ENCODE data around the gene TSPAN12.

The TSPAN12 gene

GRCh38 chr7:120825576-120825975 lies 32.4 kb downstream of the TSPAN12 start:
- Histone ChIP-seq H3K36me3 (ENCODE audit: control insufficient read depth, insufficient read depth, low read length) (no peaks in the 10 kb centered on the region), H3K27me3 (ENCODE audit: control insufficient read depth, insufficient read depth, low read length) (no peaks in the 10 kb centered on the region), H3K4me1 (ENCODE audit: control insufficient read depth, insufficient read depth, low read length) (peaks cover 23% of the 10 kb centered on the region), H3K4me3 (ENCODE audit: low read depth, low read length) (no peak overlapping the region), H3K9ac (ENCODE audit: low read depth, low read length) (no peak overlapping the region), H3K9me3 (ENCODE audit: control insufficient read depth, insufficient read depth, low read length) (no peaks in the 10 kb centered on the region), H3K27ac (ENCODE audit: low read depth, low read length) (no peak overlapping the region)

- H3K9ac ChIP-seq (ENCODE audit: low read depth, low read length): no peak overlapping the region
- peaks cover 24% of the 10 kb centered on the region for H3K4me1 ChIP-seq (ENCODE audit: control insufficient read depth, insufficient read depth, low read length)
- no peak overlapping the region for H3K27ac ChIP-seq (ENCODE audit: low read depth, low read length)
Observed at GRCh38 chr7:120825152-120825551, 32.8 kb downstream of the TSPAN12 start.

DNA sequence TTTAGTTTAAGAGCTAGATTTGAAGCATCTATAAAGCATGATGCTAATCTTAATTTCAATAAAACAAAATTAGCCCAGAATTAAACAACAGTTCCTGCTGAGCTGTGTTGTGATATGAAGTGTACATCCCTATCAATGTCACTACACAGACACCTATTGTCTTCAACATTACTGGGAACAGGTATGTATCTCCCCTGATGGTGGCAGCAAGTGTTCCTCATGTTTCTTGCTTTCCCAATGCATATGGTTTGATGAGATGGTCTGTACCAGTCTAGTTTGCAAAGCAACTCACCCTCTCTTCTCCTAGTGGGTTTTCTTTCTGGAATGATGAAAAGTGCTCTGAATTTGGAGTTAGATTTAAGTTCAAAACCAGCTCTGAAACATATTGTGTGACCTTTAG lies 38.1 kb downstream of the TSPAN12 start:
- no peaks in the 10 kb centered on the region for H3K9me3 ChIP-seq (ENCODE audit: control insufficient read depth, insufficient read depth, low read length)
- H3K9ac ChIP-seq (ENCODE audit: low read depth, low read length): no peak overlapping the region
- no peaks in the 10 kb centered on the region for H3K36me3 ChIP-seq (ENCODE audit: control insufficient read depth, insufficient read depth, low read length)
- H3K4me1 ChIP-seq (ENCODE audit: control insufficient read depth, insufficient read depth, low read length): peaks cover 13% of the 10 kb centered on the region; the same call in 1 of the 2 replicates
- H3K4me3 ChIP-seq (ENCODE audit: low read depth, low read length): no peak overlapping the region
- H3K27me3 ChIP-seq (ENCODE audit: control insufficient read depth, insufficient read depth, low read length): no peaks in the 10 kb centered on the region
- no peak overlapping the region for H3K27ac ChIP-seq (ENCODE audit: low read depth, low read length)

More at GRCh38 chr7:120825152-120825551, 32.8 kb downstream of the TSPAN12 start:
- Histone ChIP-seq H3K4me3 (ENCODE audit: low read depth, low read length) (no peak overlapping the region), H3K36me3 (ENCODE audit: control insufficient read depth, insufficient read depth, low read length) (no peaks in the 10 kb centered on the region), H3K27me3 (ENCODE audit: control insufficient read depth, insufficient read depth, low read length) (no peaks in the 10 kb centered on the region), H3K9me3 (ENCODE audit: control insufficient read depth, insufficient read depth, low read length) (no peaks in the 10 kb centered on the region)

- no peak overlapping the region for H3K9ac ChIP-seq (ENCODE audit: low read depth, low read length)
- H3K4me3 ChIP-seq (ENCODE audit: low read depth, low read length): no peak overlapping the region
- no peaks in the 10 kb centered on the region for H3K27me3 ChIP-seq (ENCODE audit: control insufficient read depth, insufficient read depth, low read length)
- no peaks in the 10 kb centered on the region; the same call in 1 of the 2 replicates for H3K36me3 ChIP-seq (ENCODE audit: control insufficient read depth, insufficient read depth, low read length)
- H3K4me1 ChIP-seq (ENCODE audit: control insufficient read depth, insufficient read depth, low read length): peaks cover 13% of the 10 kb centered on the region; the same call in 1 of the 2 replicates
- H3K9me3 ChIP-seq (ENCODE audit: control insufficient read depth, insufficient read depth, low read length): no peaks in the 10 kb centered on the region
- H3K27ac ChIP-seq (ENCODE audit: low read depth, low read length): no peak overlapping the region
Observed at GRCh38 chr7:120817851-120818250, 40.1 kb downstream of the TSPAN12 start.

DNA sequence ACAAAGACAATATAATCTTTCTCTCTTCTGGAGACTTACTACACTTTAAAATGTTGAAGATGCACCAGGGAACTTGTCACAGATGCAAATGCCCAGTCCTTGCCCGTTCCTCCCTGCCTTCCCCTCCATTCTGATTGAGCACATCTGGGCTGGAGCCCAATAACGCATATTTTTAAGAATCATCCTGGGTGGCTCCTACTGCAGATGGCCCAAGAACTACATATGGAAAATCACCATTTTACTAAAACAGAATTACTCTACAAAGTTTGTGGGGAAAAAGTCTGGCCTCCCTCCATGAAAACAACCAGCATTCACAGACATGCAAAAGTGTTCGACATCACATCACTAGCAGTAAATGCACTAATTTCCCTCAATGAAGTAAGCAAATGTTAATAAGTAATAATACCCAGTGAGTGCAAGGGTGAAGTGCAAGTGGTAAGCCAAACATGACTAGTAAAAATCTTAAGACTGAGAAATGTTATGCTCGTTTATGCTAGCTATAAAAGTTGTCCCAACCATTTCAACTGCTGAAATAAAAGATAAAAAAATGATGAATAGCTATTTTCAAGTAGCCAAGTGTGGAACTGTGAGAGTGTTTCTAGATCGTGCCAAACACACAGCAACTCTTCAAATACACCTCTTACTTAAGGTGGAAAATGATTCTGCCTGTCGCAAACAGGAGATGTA lies 43.5 kb downstream of the TSPAN12 start:
- H3K9me3 ChIP-seq (ENCODE audit: control insufficient read depth, insufficient read depth, low read length): no peaks in the 10 kb centered on the region
- H3K36me3 ChIP-seq (ENCODE audit: control insufficient read depth, insufficient read depth, low read length): no peaks in the 10 kb centered on the region; the same call in 1 of the 2 replicates
- H3K9ac ChIP-seq (ENCODE audit: low read depth, low read length): no peak overlapping the region

DNA sequence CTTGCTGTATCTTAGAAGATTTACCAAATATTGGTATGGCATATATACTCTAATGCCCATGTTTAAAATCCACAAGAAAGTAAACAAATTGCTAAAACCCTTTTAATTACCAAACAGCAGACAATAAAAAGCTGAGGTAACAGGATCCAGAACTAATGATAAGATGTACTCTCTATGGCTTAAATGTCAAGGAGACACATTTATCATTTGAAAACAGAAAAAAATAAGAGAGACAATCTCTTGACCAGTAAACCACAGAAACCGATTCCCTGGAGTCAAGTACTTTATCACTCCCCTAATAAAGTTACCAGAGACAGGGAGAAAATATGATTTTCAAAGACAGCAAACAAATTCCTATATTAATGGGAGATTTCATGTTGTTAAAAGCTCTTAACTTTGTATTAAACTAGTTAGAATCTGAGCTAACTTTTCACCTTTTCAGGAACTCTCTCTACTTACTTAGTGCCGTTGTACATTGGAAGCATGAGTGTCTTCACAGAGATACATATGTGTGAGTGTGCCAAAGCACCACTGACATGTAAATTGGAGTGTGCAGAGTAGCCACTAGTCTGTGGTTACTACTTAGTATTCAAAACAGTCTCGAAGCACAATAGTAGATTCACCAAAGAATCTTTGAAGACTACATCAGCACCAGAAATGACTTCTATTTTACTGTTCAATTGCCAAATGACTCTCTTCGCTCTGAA lies 44.2 kb downstream of the TSPAN12 start:
- H3K9me3 ChIP-seq (ENCODE audit: control insufficient read depth, insufficient read depth, low read length): no peaks in the 10 kb centered on the region
- H3K4me1 ChIP-seq (ENCODE audit: control insufficient read depth, insufficient read depth, low read length): peaks cover 9% of the 10 kb centered on the region; the same call in 1 of the 2 replicates
- H3K36me3 ChIP-seq (ENCODE audit: control insufficient read depth, insufficient read depth, low read length): no peaks in the 10 kb centered on the region; the same call in 1 of the 2 replicates
- H3K27ac ChIP-seq (ENCODE audit: low read depth, low read length): no peak overlapping the region
- no peak overlapping the region for H3K9ac ChIP-seq (ENCODE audit: low read depth, low read length)
- no peaks in the 10 kb centered on the region for H3K27me3 ChIP-seq (ENCODE audit: control insufficient read depth, insufficient read depth, low read length)
- no peak overlapping the region for H3K4me3 ChIP-seq (ENCODE audit: low read depth, low read length)

More for the DNA sequence above, 43.5 kb downstream of the TSPAN12 start:
- Histone ChIP-seq H3K27me3 (ENCODE audit: control insufficient read depth, insufficient read depth, low read length) (no peaks in the 10 kb centered on the region), H3K4me1 (ENCODE audit: control insufficient read depth, insufficient read depth, low read length) (peaks cover 9% of the 10 kb centered on the region; the same call in 1 of the 2 replicates), H3K4me3 (ENCODE audit: low read depth, low read length) (no peak overlapping the region), H3K27ac (ENCODE audit: low read depth, low read length) (no peak overlapping the region)

DNA sequence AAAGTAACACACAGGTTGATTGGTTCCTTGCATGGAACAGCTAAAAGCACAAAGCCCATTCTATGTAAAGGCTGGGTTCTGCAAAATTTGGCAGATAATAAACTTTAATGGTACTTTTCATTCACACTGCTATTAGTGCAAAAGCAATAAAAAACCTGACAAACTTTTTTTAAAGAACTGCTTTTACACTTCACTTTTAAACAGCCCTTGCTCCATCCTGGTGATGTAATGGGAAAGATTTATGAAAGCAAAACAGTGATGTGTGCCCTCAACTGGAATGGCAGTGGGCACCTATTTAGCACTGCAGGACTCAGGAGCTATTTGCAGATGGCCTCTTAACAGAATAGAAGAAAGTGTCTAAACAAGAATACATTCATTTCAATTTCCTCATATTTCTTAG lies 44.9 kb downstream of the TSPAN12 start:
- peaks cover 8% of the 10 kb centered on the region; the same call in 1 of the 2 replicates for H3K4me1 ChIP-seq (ENCODE audit: control insufficient read depth, insufficient read depth, low read length)
- no peak overlapping the region for H3K4me3 ChIP-seq (ENCODE audit: low read depth, low read length)
- no peaks in the 10 kb centered on the region for H3K9me3 ChIP-seq (ENCODE audit: control insufficient read depth, insufficient read depth, low read length)
- no peak overlapping the region for H3K27ac ChIP-seq (ENCODE audit: low read depth, low read length)
- H3K36me3 ChIP-seq (ENCODE audit: control insufficient read depth, insufficient read depth, low read length): no peaks in the 10 kb centered on the region; the same call in 1 of the 2 replicates
- no peak overlapping the region for H3K9ac ChIP-seq (ENCODE audit: low read depth, low read length)
- H3K27me3 ChIP-seq (ENCODE audit: control insufficient read depth, insufficient read depth, low read length): no peaks in the 10 kb centered on the region

- peaks cover 5% of the 10 kb centered on the region; the same call in 1 of the 2 replicates for H3K4me1 ChIP-seq (ENCODE audit: control insufficient read depth, insufficient read depth, low read length)
- H3K36me3 ChIP-seq (ENCODE audit: control insufficient read depth, insufficient read depth, low read length): peaks cover 6% of the 10 kb centered on the region
- H3K9me3 ChIP-seq (ENCODE audit: control insufficient read depth, insufficient read depth, low read length): no peaks in the 10 kb centered on the region
- no peak overlapping the region for H3K27ac ChIP-seq (ENCODE audit: low read depth, low read length)
- H3K27me3 ChIP-seq (ENCODE audit: control insufficient read depth, insufficient read depth, low read length): no peaks in the 10 kb centered on the region
- H3K4me3 ChIP-seq (ENCODE audit: low read depth, low read length): no peak overlapping the region
- H3K9ac ChIP-seq (ENCODE audit: low read depth, low read length): no peak overlapping the region
Observed at GRCh38 chr7:120809260-120809659, 48.7 kb downstream of the TSPAN12 start.

GRCh38 chr7:120807390-120807789 lies 50.6 kb downstream of the TSPAN12 start:
- H3K9me3 ChIP-seq (ENCODE audit: control insufficient read depth, insufficient read depth, low read length): no peaks in the 10 kb centered on the region
- H3K9ac ChIP-seq (ENCODE audit: low read depth, low read length): no peak overlapping the region
- peaks cover 5% of the 10 kb centered on the region; the same call in 1 of the 2 replicates for H3K4me1 ChIP-seq (ENCODE audit: control insufficient read depth, insufficient read depth, low read length)
- H3K4me3 ChIP-seq (ENCODE audit: low read depth, low read length): no peak overlapping the region
- H3K27me3 ChIP-seq (ENCODE audit: control insufficient read depth, insufficient read depth, low read length): no peaks in the 10 kb centered on the region
- H3K27ac ChIP-seq (ENCODE audit: low read depth, low read length): no peak overlapping the region
- peaks cover 6% of the 10 kb centered on the region for H3K36me3 ChIP-seq (ENCODE audit: control insufficient read depth, insufficient read depth, low read length)

- Histone ChIP-seq H3K9me3 (ENCODE audit: control insufficient read depth, insufficient read depth, low read length) (no peaks in the 10 kb centered on the region), H3K4me1 (ENCODE audit: control insufficient read depth, insufficient read depth, low read length) (peaks cover 5% of the 10 kb centered on the region; the same call in 1 of the 2 replicates), H3K27ac (ENCODE audit: low read depth, low read length) (no peak overlapping the region), H3K9ac (ENCODE audit: low read depth, low read length) (no peak overlapping the region), H3K27me3 (ENCODE audit: control insufficient read depth, insufficient read depth, low read length) (no peaks in the 10 kb centered on the region), H3K36me3 (ENCODE audit: control insufficient read depth, insufficient read depth, low read length) (peaks cover 6% of the 10 kb centered on the region), H3K4me3 (ENCODE audit: low read depth, low read length) (no peak overlapping the region)
Observed at GRCh38 chr7:120806669-120807068, 51.3 kb downstream of the TSPAN12 start.

Data from HUES48 (cell line).